Measurements from ENCODE around the gene KIF5A. TPM values are rescaled to one million over a fixed set of nuclear protein-coding genes. Genes with fewer than 3 reads are reported as not detected.

KIF5A gene
- total and polyA plus RNA-seq, 2 donors (not counting 3 experiments of a cell fraction or from before 2014, with no cell fraction given) = 0.07 to 0.35 TPM

- H3K9me1 ChIP-seq (replicated peaks; ENCODE audit: control insufficient read depth, extremely low read depth, insufficient read depth, low read length) = no peaks in the 10 kb centered on the region
- intact Hi-C loops (cut with micrococcal nuclease) = no loop called here
- CTCF ChIA-PET = interaction anchor here (6.8 kb wide), 1 partner anchor 19 kb away, joined by 44 read pairs; no protein-coding TSS in a partner anchor
- H3K27ac ChIP-seq (ENCODE audit: insufficient read depth, low read depth, low read length) = no peak overlapping the region
- DNase-seq (ENCODE audit: low read depth, low spot score) (no peak), FAIRE-seq (no peak)
- no peak for TF ChIP-seq GATA2 (IDR thresholded peaks at IDR 0.05; ENCODE audit: insufficient read depth, insufficient read length, low read depth, low read length)
- TF ChIP-seq POLR2AphosphoS5 (IDR thresholded peaks at IDR 0.05; ENCODE audit: insufficient read depth, low read depth, low read length) = no peak
- TF ChIP-seq FOS (IDR thresholded peaks at IDR 0.05; ENCODE audit: borderline replicate concordance, insufficient read depth, low read length) = no peak
- no peak for TF ChIP-seq POLR2A (IDR thresholded peaks at IDR 0.05; ENCODE audit: low read depth, low read length)
- TF ChIP-seq MYC (IDR thresholded peaks at IDR 0.05; ENCODE audit: low read depth, low read length) = no peak
- TF ChIP-seq, protein P1, sequence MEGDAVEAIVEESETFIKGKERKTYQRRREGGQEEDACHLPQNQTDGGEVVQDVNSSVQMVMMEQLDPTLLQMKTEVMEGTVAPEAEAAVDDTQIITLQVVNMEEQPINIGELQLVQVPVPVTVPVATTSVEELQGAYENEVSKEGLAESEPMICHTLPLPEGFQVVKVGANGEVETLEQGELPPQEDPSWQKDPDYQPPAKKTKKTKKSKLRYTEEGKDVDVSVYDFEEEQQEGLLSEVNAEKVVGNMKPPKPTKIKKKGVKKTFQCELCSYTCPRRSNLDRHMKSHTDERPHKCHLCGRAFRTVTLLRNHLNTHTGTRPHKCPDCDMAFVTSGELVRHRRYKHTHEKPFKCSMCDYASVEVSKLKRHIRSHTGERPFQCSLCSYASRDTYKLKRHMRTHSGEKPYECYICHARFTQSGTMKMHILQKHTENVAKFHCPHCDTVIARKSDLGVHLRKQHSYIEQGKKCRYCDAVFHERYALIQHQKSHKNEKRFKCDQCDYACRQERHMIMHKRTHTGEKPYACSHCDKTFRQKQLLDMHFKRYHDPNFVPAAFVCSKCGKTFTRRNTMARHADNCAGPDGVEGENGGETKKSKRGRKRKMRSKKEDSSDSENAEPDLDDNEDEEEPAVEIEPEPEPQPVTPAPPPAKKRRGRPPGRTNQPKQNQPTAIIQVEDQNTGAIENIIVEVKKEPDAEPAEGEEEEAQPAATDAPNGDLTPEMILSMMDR (IDR thresholded peaks at IDR 0.05; ENCODE audit: extremely low read depth in 1 of 2, insufficient read depth in 1 of 2, low read depth in 1 of 2, low read length in 2 of 2) = no peak
- TF ChIP-seq MAX (IDR thresholded peaks at IDR 0.05; ENCODE audit: insufficient read depth, insufficient read length) = no peak
- TF ChIP-seq JUN (IDR thresholded peaks at IDR 0.05; ENCODE audit: borderline replicate concordance, insufficient read depth, insufficient read length, low read depth) = no peak
- no peak for TF ChIP-seq EZH2 (IDR thresholded peaks at IDR 0.05; ENCODE audit: borderline replicate concordance, low read depth, low read length, severe bottlenecking)
- H3K9ac ChIP-seq (replicated peaks; ENCODE audit: extremely low read depth, insufficient read depth, low read length) = no peak overlapping the region
- H3K4me2 ChIP-seq (ENCODE audit: insufficient read depth, low read length) = no peak overlapping the region
- H4K20me1 ChIP-seq (replicated peaks; ENCODE audit: control insufficient read depth, extremely low read depth, insufficient read depth, low read length) = no peaks in the 10 kb centered on the region
- BruUV-seq (replicated peaks) = no TSS peak
- no peaks in the 10 kb centered on the region for H3K79me2 ChIP-seq (ENCODE audit: control insufficient read depth, insufficient read depth, low read length)
- H3K36me3 ChIP-seq (ENCODE audit: control insufficient read depth in 2 of 2, extremely low read depth in 1 of 2, insufficient read depth in 2 of 2, low read length in 2 of 2) = no peaks in the 10 kb centered on the region
- POLR2A ChIA-PET = no interaction called here
- dilution Hi-C loops (cut with MboI; ENCODE audit: extremely low pct_ligation_motif_present, low sequenced_read_pairs) = no loop called here
- H3K27me3 ChIP-seq (ENCODE audit: control insufficient read depth in 2 of 2, insufficient read depth in 2 of 2, low read length in 2 of 2) = peaks cover 0 to 4% of the 10 kb centered on the region in 2 experiments
- no peak overlapping the region for H3K4me3 ChIP-seq (replicated peaks in 1 of 3; ENCODE audit: insufficient read depth in 1 of 3, low read depth in 1 of 3, low read length in 3 of 3)
- no peaks in the 10 kb centered on the region for H3K9me3 ChIP-seq (replicated peaks; ENCODE audit: control insufficient read depth, insufficient read depth, low read length)
- H3K4me1 ChIP-seq (ENCODE audit: control insufficient read depth, extremely low read depth, insufficient read depth, low read length) = peaks cover 6% of the 10 kb centered on the region
- no peak overlapping the region for H2AFZ ChIP-seq (ENCODE audit: low read depth, low read length)
These were observed 52.7 kb downstream of the KIF5A start for GRCh38 chr12:57602544-57602943.

Data from endothelial cell of umbilical vein (primary cell).